NCI-H524 treated with DMSO at 0.1 percent for 48 hours (cell line): Measurements from ENCODE around the gene TRIP6.

Experiments used
- DNase-seq: peaks from one replicate; lab custom pipeline; 2025; lab: John Stamatoyannopoulos, UW

The TRIP6 gene

GRCh38 chr7:100867040-100867775 lies at the start of gene TRIP6:
Gene TRIP6 (plus strand): TSS chr7:100867387. CDS start chr7:100867498, 111 bp downstream.
- DNase-seq, result no peak

GRCh38 chr7:100818366-100818765 lies 48.8 kb upstream of the TRIP6 start:
- DNase-seq, result no peak

GRCh38 chr7:100818825-100819224 lies 48.4 kb upstream of the TRIP6 start:
- no peak for DNase-seq

- DNase-seq, result no peak
Observed at GRCh38 chr7:100819586-100819985, 47.6 kb upstream of the TRIP6 start.

GRCh38 chr7:100822236-100823139 lies 44.7 kb upstream of the TRIP6 start:
- DNase-seq, result no peak

- no peak for DNase-seq
Observed at GRCh38 chr7:100823140-100823525, 44.1 kb upstream of the TRIP6 start.

GRCh38 chr7:100823534-100823933 lies 43.7 kb upstream of the TRIP6 start:
- no peak for DNase-seq

- no peak for DNase-seq
Observed at GRCh38 chr7:100824499-100825214, 42.5 kb upstream of the TRIP6 start.

- DNase-seq, result no peak
Observed at GRCh38 chr7:100825215-100825671, 41.9 kb upstream of the TRIP6 start.

- no peak for DNase-seq
Observed at GRCh38 chr7:100825751-100826513, 41.3 kb upstream of the TRIP6 start.

- DNase-seq, result no peak
Observed at GRCh38 chr7:100826514-100827329, 40.5 kb upstream of the TRIP6 start.

- no peak for DNase-seq
Observed at GRCh38 chr7:100827330-100828226, 39.6 kb upstream of the TRIP6 start, which contains the start of gene EPHB4. Gene EPHB4 (minus strand): TSS chr7:100827523. CDS start chr7:100827030, 493 bp downstream.

GRCh38 chr7:100829150-100829716 lies 38.0 kb upstream of the TRIP6 start:
- DNase-seq, result no peak

GRCh38 chr7:100830396-100830795 lies 36.8 kb upstream of the TRIP6 start:
- DNase-seq, result no peak

- DNase-seq, result no peak
Observed at GRCh38 chr7:100832281-100832633, 34.9 kb upstream of the TRIP6 start.

- no peak for DNase-seq
Observed at GRCh38 chr7:100835903-100836811, 31.0 kb upstream of the TRIP6 start.

- no peak for DNase-seq
Observed at GRCh38 chr7:100836812-100837098, 30.4 kb upstream of the TRIP6 start.

GRCh38 chr7:100837099-100837836 lies 29.9 kb upstream of the TRIP6 start:
- peak; percentile 41 for DNase-seq
